HG03060 (cell line): ENCODE data around the gene ZYG11B.
"Not testable (repeated sequence)": the region's sequence is repeated elsewhere in the genome, so short reads cannot be mapped to it uniquely, and the experiment has no call there.

Source experiments
- ATAC-seq: cut with Tn5 transposase; IDR thresholded peaks from one replicate; pipeline ENCODE4 v1.9.1; 2021; ENCODE audit warnings: low read depth, moderate number of reproducible peaks; ENCODE audit not compliant: unreplicated experiment

The ZYG11B gene

DNA sequence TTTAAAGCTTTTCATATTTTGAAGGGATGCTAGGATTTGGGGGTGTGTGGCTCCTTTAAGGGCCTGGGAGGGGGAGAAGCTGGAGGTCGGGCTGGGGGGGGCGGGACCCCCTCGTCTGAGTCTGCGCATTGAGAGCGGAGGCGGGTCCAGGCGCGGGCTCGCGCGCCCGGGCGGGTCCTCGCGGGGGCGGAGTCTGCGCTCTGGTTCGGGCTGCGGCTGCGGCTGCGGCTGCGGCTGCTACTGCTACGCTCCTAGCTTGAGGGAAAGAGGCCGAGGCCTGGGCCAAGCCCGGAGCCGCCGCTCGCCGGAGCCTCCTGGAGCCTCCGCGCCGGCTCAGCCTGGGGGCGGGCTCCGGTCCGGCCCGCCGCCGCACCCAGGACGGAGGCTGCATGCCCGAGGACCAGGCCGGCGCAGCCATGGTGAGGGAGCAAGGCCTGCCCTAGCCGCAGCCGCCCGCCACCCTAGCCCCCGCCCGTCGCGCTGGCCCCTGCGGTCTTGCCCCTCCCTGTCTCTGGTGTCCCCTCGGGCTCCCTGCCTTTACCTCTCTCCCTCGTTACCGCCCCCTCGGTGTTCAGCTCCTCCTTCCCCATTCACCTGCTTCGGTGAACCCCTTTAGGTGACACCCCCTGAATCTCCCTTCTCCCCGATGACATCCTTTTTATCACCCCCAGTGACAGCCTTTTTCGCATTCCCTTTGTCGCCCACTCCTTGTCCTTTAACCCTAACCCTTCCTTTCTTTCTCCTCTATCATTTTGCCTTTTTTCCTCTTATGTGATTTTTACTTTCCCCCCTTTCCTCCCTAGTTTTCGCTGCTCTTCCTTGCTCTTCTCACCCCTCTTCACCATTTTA is at the start of gene ZYG11B:
ZYG11B (plus strand) TSS at position 189 of the 849 bp plus-strand sequence; CDS start at position 390, 201 bp downstream.
- peak; percentile 73 for ATAC-seq

DNA sequence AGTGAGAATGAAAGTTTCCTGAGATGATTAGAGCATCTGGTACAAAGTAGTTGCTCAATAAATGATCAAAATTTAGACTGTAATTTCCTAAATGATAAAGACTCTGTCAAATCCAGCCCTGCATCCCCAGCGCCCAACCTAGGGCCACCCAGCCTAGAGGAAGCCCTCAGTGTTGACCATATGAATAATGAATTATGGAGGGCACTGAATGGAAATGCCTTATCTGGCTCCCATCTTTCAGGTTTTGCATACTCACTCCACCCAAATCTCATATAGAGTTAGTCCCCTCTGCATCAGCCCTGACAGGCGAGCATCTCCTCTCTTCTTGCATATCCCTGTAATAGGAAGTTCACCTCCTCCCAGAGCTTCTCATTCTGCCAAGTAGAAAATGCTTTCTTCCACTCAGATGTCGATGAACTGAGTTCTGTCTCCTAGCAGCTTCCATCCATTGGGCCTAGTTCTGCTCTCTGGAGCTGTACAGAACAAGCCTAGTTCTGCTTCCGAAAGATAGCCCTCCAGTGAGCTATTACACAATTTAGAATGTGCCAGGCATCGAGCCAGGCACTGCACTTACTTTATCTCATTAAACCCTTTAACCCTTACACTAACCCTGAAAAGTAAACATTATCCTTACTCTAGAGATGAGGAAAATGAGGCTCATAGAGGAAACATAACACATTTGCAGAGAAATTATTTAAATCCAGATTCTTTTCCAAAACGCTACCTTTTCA is 49.0 kb upstream of the ZYG11B start:
- ATAC-seq: no peak

DNA sequence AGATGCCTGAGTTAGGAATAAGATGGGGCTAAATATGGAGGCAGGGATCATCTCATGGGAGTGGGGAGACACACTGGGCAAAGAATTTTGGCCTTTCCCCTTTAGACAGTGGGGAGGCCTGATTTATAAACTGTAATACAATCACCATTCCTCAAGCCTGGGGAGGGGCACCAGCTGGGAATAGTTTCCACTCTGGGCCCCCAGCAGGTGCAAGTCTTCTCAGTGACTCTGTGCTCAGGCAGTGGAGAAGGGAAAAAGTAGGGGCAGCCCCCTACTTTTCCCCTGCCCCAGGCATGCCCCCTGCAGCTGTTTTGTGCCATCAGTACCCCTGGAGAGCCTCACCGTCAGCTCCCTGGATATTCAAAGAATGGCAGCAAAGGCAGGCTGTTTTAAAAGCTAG is 47.2 kb upstream of the ZYG11B start:
- ATAC-seq: no peak

DNA sequence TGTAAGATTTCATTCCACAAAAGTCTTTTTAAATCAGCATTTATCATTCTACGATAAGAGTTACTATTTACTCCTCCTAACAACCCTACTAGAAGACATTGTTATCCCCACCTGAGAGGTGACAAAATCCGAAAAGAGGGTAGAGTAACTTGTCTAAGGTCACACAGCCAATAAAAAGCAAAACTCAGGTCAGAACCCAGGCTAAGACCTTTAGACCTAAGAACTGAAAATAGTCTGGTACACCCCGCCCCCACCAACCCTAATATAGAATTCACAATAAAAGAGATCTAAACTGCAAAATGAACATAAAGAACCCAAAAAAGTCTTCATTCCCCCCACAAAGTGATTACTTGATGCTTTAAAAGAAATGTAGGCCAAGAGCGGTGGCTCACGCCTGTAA is 46.8 kb upstream of the ZYG11B start:
- ATAC-seq: no peak

DNA sequence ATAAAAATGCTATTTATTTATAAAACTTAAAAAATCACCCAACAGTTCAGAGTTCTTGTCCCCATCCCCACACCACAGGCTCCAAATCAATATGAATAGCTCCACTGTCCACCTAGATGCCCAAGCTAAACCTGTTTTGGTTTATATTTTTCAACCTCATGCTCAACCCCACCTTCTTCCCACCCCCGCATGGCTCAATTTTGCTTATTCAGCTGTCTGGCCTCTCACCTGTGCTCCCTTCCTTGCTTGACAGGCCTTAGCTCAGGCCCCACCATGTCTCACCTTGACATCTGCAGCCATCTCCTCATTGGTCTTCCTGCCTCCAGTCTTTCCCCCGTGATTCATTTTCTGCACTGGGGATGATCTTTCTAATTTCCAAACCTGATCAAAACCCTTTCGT is 45.9 kb upstream of the ZYG11B start:
- no peak for ATAC-seq

DNA sequence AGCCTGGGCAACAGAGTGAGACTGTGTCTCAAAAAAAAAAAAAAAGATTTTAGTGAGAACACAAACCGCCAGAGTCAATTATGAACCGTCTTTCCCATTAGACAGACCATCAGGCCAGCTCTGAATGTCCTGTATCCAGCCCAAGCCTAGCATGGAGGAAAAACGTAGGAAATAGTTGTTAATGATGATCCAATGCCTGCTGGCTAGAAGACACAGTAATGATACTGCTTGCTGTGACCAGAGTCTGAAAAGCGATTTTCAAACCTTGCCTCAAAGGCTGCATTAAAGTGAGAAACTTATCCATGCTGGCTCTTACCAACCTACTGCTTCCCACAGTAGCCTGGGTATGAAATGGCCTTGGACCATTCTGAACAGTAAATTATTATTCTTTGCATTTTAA is 45.1 kb upstream of the ZYG11B start:
- ATAC-seq: no peak

DNA sequence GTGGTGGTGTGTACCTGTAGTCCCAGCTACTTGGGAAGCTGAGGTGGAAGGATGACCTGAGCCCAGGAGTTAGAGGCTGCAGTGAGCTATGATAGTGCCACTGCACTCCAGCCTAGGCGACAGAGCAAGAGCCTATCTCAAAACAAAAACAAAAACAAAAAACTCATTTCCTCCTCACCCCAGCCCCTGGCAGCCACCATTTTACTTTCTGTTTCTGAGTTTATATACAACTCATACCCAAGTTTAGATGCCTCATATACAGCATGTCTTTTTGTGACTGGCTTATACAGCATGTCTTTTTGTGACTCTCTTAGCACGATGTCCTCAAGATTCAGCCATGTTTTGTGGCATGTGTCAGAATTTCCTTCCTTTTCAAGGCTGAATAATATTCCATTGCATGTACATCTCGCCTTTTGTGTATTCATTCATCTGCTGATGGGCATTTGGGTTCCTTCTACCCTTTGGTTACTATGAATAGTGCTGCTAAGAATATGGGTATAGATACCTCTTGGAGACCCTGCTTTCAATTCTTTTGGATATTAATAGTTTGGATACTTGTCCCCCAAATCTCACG is 42.8 kb upstream of the ZYG11B start:
- ATAC-seq: no peak

DNA sequence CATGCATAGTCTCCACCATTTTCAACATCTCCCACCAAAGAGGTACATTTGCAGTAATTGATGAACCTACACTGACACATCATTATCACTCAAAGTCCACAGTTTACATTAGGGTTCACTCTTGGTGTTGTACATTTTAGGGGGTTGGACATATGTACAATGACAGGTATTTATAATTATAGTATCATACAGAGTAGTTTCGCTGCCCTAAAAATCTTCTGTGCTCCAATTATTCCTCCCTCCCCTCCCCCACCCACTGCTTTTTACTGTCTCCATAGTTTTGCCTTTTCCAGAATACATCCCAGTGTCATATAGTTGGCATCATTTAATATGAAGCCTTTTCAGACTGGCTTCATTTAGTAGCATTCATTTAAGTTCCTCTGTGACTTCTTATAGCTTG is 41.7 kb upstream of the ZYG11B start:
- no peak for ATAC-seq

DNA sequence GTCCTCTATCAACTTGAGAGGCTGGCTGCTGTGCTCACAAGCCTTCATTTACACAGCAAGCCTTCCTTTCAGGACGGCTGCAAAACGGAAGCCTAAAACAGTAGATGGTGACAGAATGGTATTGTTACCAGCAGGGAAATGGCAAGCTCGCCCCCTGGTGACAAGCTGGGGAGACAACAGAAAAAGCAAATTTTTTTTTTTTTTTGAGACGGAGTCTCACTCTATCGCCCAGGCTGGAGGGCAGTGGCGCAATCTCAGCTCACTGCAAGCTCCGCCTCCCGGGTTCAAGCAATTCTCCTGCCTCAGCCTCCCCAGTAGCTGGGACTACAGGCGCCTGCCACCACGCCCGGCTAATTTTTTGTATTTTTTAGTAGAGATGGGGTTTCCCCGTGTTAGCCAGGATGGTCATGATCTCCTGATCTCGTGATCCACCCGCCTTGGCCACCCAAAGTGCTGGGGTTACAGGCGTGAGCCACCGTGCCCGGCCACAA is 39.9 kb upstream of the ZYG11B start:
- not testable (repeated sequence) for ATAC-seq

DNA sequence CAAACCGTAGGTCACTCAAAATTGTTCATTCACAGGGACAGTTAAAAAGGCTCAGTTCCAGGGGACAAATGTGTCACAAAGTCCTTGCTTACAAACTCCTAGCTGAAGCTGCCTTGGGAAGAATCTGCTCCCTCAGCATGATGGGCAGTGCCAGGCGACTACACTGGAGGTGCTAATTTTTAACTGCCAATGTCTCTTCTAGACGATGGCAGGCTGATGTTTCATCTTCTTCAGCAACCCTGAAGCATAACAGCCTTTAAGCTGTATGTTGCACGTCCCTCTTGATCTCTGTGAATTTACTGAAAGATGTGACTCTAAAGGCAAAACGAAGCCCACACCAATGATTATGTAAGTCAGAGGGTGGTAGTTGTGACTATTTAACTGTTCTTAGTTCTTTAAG is 39.4 kb upstream of the ZYG11B start:
- ATAC-seq: no peak

DNA sequence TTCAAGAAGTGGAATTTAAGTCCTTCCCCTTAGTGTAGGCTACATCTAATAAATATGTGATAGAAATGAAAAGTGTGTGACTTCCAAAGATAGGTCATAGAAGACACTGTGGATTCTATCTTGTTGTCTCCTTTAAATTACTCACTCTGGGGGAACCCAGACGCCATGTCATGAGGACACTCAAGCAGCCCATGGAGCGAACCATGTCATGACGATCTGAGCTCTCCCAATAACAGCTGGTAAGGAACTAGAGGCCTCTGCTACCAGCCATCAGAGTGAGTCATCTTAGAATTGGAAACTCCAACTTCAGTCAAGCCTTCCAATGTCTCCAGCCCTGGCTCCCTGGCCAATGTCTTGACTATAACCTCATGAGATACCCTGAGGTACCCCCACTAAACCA is 34.4 kb upstream of the ZYG11B start:
- no peak for ATAC-seq

DNA sequence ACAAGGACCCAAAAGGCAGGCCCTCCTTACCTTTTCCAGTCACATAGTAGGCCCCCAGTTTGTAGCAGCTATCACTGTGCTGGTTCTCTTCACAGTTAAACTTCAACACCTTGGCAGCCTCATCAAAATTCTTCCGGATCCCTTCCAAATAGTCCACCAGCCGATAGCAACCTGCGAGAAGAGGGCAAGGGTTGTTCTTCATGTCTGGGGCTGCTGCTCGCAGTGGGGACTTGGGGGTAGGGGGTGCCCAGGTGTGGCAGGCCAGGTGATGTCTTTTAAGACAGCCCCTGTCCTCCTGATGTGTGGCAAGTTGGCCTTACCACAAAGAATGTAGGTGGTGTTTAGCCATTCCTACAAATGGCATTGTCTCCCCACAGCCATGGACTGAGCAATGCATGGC is 33.6 kb upstream of the ZYG11B start:
- no peak for ATAC-seq

DNA sequence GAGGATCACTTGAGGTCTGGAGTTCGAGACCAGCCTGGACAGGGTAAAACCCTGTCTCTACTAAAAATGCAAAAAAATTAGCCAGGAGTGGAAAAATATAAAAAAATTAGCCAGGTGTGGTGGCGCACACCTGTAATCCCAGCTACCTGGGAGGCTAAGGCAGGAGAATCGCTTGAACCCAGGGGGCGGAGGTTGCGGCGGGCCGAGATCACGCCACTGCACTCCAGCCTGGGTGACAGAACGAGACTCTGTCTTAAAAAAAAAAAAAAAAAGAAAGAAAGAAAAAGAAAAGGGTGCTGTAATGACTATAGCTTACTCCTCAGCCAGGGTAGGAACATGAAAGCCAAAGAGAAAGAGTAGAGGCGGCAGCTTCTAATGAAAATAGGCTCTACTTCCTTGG is 32.9 kb upstream of the ZYG11B start:
- ATAC-seq: not testable (repeated sequence)

DNA sequence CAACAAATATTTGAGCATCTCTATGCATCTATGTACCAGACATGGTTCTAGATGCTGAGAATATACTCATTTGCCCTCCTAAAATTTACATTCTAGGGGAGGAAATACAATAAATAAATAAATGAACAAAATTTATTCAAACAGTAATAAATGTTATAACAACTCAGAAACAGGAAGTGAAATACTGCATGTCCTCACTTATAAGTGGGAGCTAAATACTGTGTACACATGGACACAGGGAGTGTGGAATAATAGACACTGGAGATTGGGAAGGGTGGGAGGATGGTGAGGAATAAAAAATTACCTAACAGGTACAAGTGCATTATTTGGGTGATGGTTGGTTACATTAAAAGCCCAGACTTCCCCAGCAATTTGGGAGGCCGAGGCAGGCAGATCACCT is 32.4 kb upstream of the ZYG11B start:
- ATAC-seq: no peak

DNA sequence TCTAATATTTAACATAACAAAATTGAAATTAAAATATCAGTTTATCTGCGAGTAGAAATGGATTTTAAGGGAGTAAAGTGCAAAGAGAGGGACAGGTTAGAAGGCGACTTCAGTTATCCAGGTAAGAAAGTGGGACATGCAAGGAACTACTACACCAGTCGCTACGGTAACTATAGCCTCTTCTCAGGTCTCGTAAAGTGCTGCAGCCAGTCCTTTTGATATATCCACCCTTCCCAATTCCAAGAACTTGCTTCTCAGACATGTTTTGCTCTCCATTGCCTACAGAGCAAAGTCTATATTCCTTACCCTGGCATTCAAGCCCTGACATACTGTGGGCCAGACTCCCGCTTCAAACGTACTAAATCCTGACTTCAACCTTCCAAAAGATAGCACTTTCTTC is 30.6 kb upstream of the ZYG11B start:
- ATAC-seq: no peak

DNA sequence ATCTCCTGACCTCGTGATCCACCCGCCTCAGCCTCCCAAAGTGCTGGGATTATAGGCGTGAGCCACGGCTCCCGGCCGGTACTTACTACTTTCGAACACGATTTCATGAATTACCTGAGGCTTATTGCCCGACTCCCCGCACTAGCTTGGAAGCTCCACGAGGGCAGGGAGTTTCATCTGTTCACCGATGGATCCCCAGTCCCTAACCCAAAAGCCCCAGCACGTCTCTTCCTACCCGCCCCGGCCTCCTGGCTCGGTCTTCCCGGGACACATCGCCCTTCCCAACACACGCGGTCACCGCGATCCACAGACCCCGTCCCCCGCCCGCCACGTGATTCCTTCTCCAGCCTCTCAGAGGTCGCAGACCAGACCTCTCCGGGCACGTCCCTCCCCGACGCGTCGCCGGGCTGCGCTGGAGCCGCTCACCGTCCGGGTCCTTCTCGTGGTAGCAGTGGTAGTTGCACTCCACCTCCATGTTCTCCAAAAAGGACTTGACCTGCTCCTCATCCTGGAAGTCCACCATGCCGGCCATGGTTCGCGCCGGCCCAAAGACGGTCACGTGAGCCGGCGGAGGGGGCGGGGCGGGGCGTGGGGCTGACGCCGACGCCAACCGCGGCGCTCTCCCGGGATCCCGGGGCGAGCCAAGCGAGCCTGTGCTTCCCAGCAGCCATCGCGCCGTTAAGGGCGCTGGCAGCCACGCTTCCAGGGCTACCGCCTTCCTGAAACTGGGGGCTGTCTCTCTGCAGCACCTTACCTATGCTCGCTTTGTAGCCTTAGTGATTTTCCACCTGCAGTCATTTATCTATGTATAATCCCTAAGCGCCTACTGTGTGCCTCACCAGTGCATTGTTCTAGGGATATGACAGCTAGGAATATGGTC is 28.2 kb upstream of the ZYG11B start, which contains the start of gene COA7:
COA7 (minus strand) TSS at position 553 of the 880 bp plus-strand sequence; CDS start at position 532, 21 bp downstream.
- no peak for ATAC-seq

DNA sequence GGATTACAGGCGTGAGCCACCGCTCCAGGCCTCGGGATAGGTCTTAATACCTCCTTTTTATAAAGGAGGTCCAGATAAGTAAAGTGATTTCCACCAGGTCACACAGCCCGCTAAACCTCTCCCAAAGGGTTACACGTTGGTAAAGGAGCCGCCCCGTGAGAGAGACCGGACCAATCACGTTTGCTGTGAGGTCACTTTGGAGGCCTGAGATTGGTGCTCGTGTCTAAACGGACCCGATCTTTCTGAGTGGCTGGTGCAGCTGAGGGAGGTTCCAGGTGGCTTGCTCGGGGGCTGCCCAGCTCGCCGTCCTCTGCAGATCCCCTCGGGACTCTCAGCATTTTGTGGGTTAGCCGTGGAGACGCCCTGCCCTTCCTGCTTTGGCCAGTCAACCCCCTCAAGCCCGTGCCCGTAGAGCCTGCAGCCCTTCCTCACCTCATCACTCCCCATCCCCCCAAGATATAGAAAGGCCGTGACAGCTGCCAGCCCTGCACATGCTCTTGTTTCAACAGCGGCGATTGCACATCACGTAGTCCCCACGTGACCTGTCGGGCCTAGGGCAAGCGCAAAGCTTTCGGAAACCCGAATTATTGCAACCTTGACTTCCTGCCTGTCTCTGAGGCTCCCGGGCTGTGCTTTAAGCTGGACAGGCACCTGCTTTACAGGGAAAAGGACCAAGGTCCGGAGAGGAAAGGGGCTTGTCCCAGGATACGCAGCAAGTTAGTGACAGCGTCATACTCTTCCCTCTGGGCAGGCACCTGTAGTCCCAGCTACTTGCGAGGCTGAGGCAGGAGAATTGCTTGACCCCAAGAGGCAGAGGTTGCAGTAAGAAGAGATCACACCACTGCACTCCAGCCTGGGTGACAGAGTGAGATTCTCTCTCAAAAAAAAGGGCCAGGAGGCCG is 23.1 kb upstream of the ZYG11B start:
- ATAC-seq: peak; percentile 88

DNA sequence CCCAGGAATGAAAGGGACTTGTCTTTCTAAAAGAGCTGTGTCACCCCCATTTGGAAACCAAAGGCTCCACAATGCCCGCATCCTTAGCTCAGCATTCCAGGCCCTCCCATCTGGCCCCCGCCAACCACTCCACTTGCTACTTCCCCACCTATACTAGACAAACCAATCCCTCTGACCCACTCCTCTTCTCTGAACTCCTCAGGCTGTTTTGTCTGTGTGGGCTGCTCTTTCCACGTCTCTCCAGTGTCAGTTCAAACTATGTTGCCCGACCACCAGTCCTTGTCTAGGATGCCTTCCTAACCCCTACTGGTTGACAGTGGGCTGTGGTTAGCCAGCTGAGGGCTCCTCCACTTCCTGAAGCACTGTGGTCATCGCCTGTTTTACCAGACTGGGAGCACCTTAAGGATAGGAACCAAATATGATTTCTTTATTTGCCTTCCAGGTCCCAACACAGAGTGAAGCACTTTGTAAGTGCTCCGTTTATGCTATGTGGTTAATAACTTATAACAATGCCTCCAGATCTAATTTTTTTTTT is 20.1 kb upstream of the ZYG11B start:
- no peak for ATAC-seq
